IPS DF 6.9 (cell line): Measurements from ENCODE around the gene CIB1.
"Not testable (repeated sequence)": the region's sequence is repeated elsewhere in the genome, so short reads cannot be mapped to it uniquely, and the experiment has no call there.

ENCODE experiments used
- DNase-seq: peaks from one replicate; pipeline ENCODE4 v3.0.0-alpha.2; 2013; ENCODE audit warnings: low read depth, low spot score
- H3K27ac ChIP-seq: one replicate; pipeline ENCODE4 v1.5.1; 2013; ENCODE audit warnings: low read length, control low read depth
- H3K27me3 ChIP-seq: 2 replicates; pipeline ENCODE4 v1.6.1; 2013; ENCODE audit warnings: mild to moderate bottlenecking, low read length; ENCODE audit not compliant: control insufficient read depth, insufficient read depth
- H3K36me3 ChIP-seq: 2 replicates; pipeline ENCODE4 v1.6.1; 2013; ENCODE audit warnings: low read length; ENCODE audit not compliant: control insufficient read depth, insufficient read depth
- H3K4me1 ChIP-seq: 2 replicates; pipeline ENCODE4 v1.6.1; 2013; ENCODE audit warnings: low read length; ENCODE audit not compliant: control insufficient read depth, insufficient read depth
- H3K4me3 ChIP-seq: 2 replicates; pipeline ENCODE4 v1.5.1; 2013; ENCODE audit warnings: mild to moderate bottlenecking, low read length
- H3K9me3 ChIP-seq: 2 replicates; pipeline ENCODE4 v1.6.1; 2013; ENCODE audit warnings: low read length, inconsistent platforms; ENCODE audit not compliant: control insufficient read depth, insufficient read depth
- WGBS: extraction: QIAGEN DNeasy Blood & Tissue Kit; methylation state at CpG from one replicate; pipeline ENCODE4 v1.1.7; 2013; ENCODE audit warnings: mixed read lengths, missing lambda C conversion rate; ENCODE audit not compliant: insufficient read length, insufficient coverage; 5-methylcytosine and 5-hydroxymethylcytosine counted together

Gene CIB1

GRCh38 chr15:90192961-90193786 is 40.6 kb downstream of the CIB1 start:
- no peak overlapping the region for H3K4me3 ChIP-seq
- H3K27me3 ChIP-seq: no peaks in the 10 kb centered on the region
- DNase-seq: no peak
- H3K27ac ChIP-seq: no peak overlapping the region
- no peaks in the 10 kb centered on the region for H3K36me3 ChIP-seq
- H3K9me3 ChIP-seq: no peaks in the 10 kb centered on the region
- H3K4me1 ChIP-seq: no peaks in the 10 kb centered on the region
- no CpG with 5 or more reads among the region's 16 CpGs for WGBS

- Histone ChIP-seq H3K4me3 (no peak overlapping the region), H3K9me3 (no peaks in the 10 kb centered on the region), H3K36me3 (no peaks in the 10 kb centered on the region), H3K27me3 (no peaks in the 10 kb centered on the region), H3K4me1 (no peaks in the 10 kb centered on the region), H3K27ac (no peak overlapping the region)
- no CpG with 5 or more reads among the region's 7 CpGs for WGBS
- no peak for DNase-seq
Observed at GRCh38 chr15:90191794-90192509, 41.8 kb downstream of the CIB1 start.

GRCh38 chr15:90191344-90191687 is 42.4 kb downstream of the CIB1 start:
- H3K4me1 ChIP-seq: no peaks in the 10 kb centered on the region
- H3K36me3 ChIP-seq: no peaks in the 10 kb centered on the region
- no peak overlapping the region for H3K4me3 ChIP-seq
- no CpG with 5 or more reads among the region's 3 CpGs for WGBS
- no peaks in the 10 kb centered on the region for H3K27me3 ChIP-seq
- H3K9me3 ChIP-seq: no peaks in the 10 kb centered on the region
- DNase-seq: no peak
- no peak overlapping the region for H3K27ac ChIP-seq

- H3K4me3 ChIP-seq: no peak overlapping the region
- H3K27ac ChIP-seq: no peak overlapping the region
- H3K36me3 ChIP-seq: no peaks in the 10 kb centered on the region
- H3K4me1 ChIP-seq: no peaks in the 10 kb centered on the region
- no peaks in the 10 kb centered on the region for H3K27me3 ChIP-seq
- no peak for DNase-seq
- WGBS: no CpG with 5 or more reads among the region's 10 CpGs
- H3K9me3 ChIP-seq: no peaks in the 10 kb centered on the region
Observed at GRCh38 chr15:90190606-90191343, 43.0 kb downstream of the CIB1 start.

- no peak overlapping the region for H3K4me3 ChIP-seq
- no peak overlapping the region for H3K27ac ChIP-seq
- WGBS: no CpG with 5 or more reads among the region's 10 CpGs
- H3K4me1 ChIP-seq: no peaks in the 10 kb centered on the region
- H3K36me3 ChIP-seq: no peaks in the 10 kb centered on the region
- no peaks in the 10 kb centered on the region for H3K27me3 ChIP-seq
- DNase-seq: no peak
- no peaks in the 10 kb centered on the region for H3K9me3 ChIP-seq
Observed at GRCh38 chr15:90189781-90190467, 43.8 kb downstream of the CIB1 start.

GRCh38 chr15:90188914-90189748 is 44.6 kb downstream of the CIB1 start:
- no peak for DNase-seq
- Histone ChIP-seq H3K27me3 (no peaks in the 10 kb centered on the region), H3K9me3 (no peaks in the 10 kb centered on the region), H3K4me1 (no peaks in the 10 kb centered on the region), H3K27ac (no peak overlapping the region), H3K36me3 (no peaks in the 10 kb centered on the region), H3K4me3 (no peak overlapping the region)
- WGBS: 100% methylated on average over 1 of the region's 8 CpGs

- WGBS: no CpG with 5 or more reads among the region's 7 CpGs
- H3K36me3 ChIP-seq, H3K4me3 ChIP-seq, H3K27ac ChIP-seq, DNase-seq, H3K4me1 ChIP-seq, H3K9me3 ChIP-seq, H3K27me3 ChIP-seq: not testable (repeated sequence)
Observed at GRCh38 chr15:90188065-90188464, 45.7 kb downstream of the CIB1 start.

GRCh38 chr15:90187257-90187868 is 46.4 kb downstream of the CIB1 start:
- H3K27ac ChIP-seq: no peak overlapping the region
- H3K9me3 ChIP-seq: no peaks in the 10 kb centered on the region
- DNase-seq: no peak
- no peaks in the 10 kb centered on the region for H3K27me3 ChIP-seq
- WGBS: no CpG with 5 or more reads among the region's 8 CpGs
- H3K4me3 ChIP-seq: no peak overlapping the region
- no peaks in the 10 kb centered on the region for H3K4me1 ChIP-seq
- no peaks in the 10 kb centered on the region for H3K36me3 ChIP-seq

- Histone ChIP-seq H3K27me3 (no peaks in the 10 kb centered on the region), H3K4me3 (peak overlapping the region; percentile 55; the same call in 1 of the 2 replicates), H3K4me1 (no peaks in the 10 kb centered on the region), H3K27ac (no peak overlapping the region), H3K36me3 (no peaks in the 10 kb centered on the region), H3K9me3 (no peaks in the 10 kb centered on the region)
- DNase-seq: no peak
- WGBS: no CpG with 5 or more reads among the region's 67 CpGs
Observed at GRCh38 chr15:90184786-90185704, 48.7 kb downstream of the CIB1 start.
